Effector CD8-positive, alpha-beta T cell (primary cell): ENCODE measurements around the gene PINLYP.
"Not testable (repeated sequence)": the region's sequence is repeated elsewhere in the genome, so short reads cannot be mapped to it uniquely, and the experiment has no call there.

Source experiments
- DNase-seq: peaks from one replicate; lab custom pipeline; 2025; lab: John Stamatoyannopoulos, UW

PINLYP gene

GRCh38 chr19:43582495-43582894, 6.9 kb downstream of the PINLYP start:
- DNase-seq = no peak

GRCh38 chr19:43584484-43584883, 8.9 kb downstream of the PINLYP start:
- no peak for DNase-seq

GRCh38 chr19:43586346-43586745, 10.7 kb downstream of the PINLYP start:
- no peak for DNase-seq

GRCh38 chr19:43587029-43587428, 11.4 kb downstream of the PINLYP start:
- DNase-seq = not testable (repeated sequence)

- DNase-seq = no peak
These were observed 13.7 kb downstream of the PINLYP start for GRCh38 chr19:43589277-43589676.

GRCh38 chr19:43589678-43590077, 14.1 kb downstream of the PINLYP start:
- no peak for DNase-seq

GRCh38 chr19:43591904-43592772, 16.5 kb downstream of the PINLYP start:
- DNase-seq = no peak

- DNase-seq = no peak
These were observed 17.3 kb downstream of the PINLYP start for GRCh38 chr19:43592800-43593350.

- DNase-seq = no peak
These were observed 18.6 kb downstream of the PINLYP start for GRCh38 chr19:43594081-43594697.

- DNase-seq = peak; percentile 49
These were observed 19.4 kb downstream of the PINLYP start for GRCh38 chr19:43594710-43595604.

- DNase-seq = no peak
These were observed 20.0 kb downstream of the PINLYP start for GRCh38 chr19:43595605-43595998.

- peak; percentile 100 for DNase-seq
These were observed 20.6 kb downstream of the PINLYP start, which contains the start of the genes IRGQ and ZNF576 for GRCh38 chr19:43595999-43596841. IRGQ (minus strand) TSS chr19:43596134; CDS start chr19:43595338, 796 bp downstream. ZNF576 (plus strand) TSS chr19:43596595; CDS start chr19:43597109, 514 bp downstream.

- DNase-seq = no peak
These were observed 21.4 kb downstream of the PINLYP start for GRCh38 chr19:43596842-43597461.

- no peak for DNase-seq
These were observed 22.3 kb downstream of the PINLYP start for GRCh38 chr19:43597876-43598275.

- DNase-seq = no peak
These were observed 23.0 kb downstream of the PINLYP start for GRCh38 chr19:43598445-43599240.

GRCh38 chr19:43599635-43600295, 24.2 kb downstream of the PINLYP start:
- DNase-seq = no peak

GRCh38 chr19:43600326-43600725, 24.7 kb downstream of the PINLYP start:
- not testable (repeated sequence) for DNase-seq

GRCh38 chr19:43605875-43606568, 30.4 kb downstream of the PINLYP start:
- DNase-seq = no peak
